Vagina (tissue), 2 donors: ENCODE measurements around the gene C4BPA. TPM values are rescaled to one million over a fixed set of nuclear protein-coding genes. Genes with fewer than 3 reads are reported as not detected.

Experiments
- DNase-seq, 2 donors: peaks; one replicate each; pipeline ENCODE4 v3.0.0-alpha.2; 2017; ENCODE audit errors: extremely low spot score in 2 of 2
- H3K27ac ChIP-seq: fragments of 200-600 bp; sonication (generic); one replicate; pipeline ENCODE4 v1.5.1; 2019
- H3K27me3 ChIP-seq: fragments of 200-600 bp; sonication (generic); one replicate; pipeline ENCODE4 v1.5.1; 2019
- H3K36me3 ChIP-seq, 2 donors: fragments of 200-600 bp; sonication (generic); one replicate each; pipeline ENCODE4 v1.5.1; 2017 to 2019
- H3K4me1 ChIP-seq: fragments of 200-600 bp; sonication (generic); one replicate; pipeline ENCODE4 v1.5.1; 2019
- H3K4me3 ChIP-seq, 2 donors: fragments of 200-600 bp; sonication (generic); 1 replicate in 1 of 2; 2 replicates in 1 of 2; pipeline ENCODE4 v1.5.1; 2016 to 2019
- H3K9me3 ChIP-seq: fragments of 200-600 bp; sonication (generic); one replicate; pipeline ENCODE4 v1.5.1; 2019
- CTCF ChIP-seq, 3 experiments: fragments of 450-650 bp in 2 of 3; fragments of 200-600 bp in 1 of 3; sonication (generic) in 1 of 3; IDR thresholded peaks; one replicate each; pipeline ENCODE4 v1.5.1; 2017 to 2019; ENCODE audit warnings: antibody characterized with exemption in 3 of 3, mild to moderate bottlenecking in 2 of 3, moderate library complexity in 2 of 3
- POLR2A ChIP-seq, 2 donors: fragments of 450-650 bp; IDR thresholded peaks; one replicate each; pipeline ENCODE4 v1.6.1; 2017; ENCODE audit warnings: antibody characterized with exemption in 2 of 2, mild to moderate bottlenecking in 2 of 2, moderate library complexity in 2 of 2
- POLR2AphosphoS5 ChIP-seq, 2 donors: sonication (generic); formaldehyde crosslinking; IDR thresholded peaks; one replicate each; pipeline ENCODE4 v1.9.0; 2017; ENCODE audit warnings: antibody characterized with exemption in 2 of 2, mild to moderate bottlenecking in 2 of 2, low read depth in 1 of 2; ENCODE audit not compliant: insufficient read depth in 1 of 2
- intact Hi-C: fragments of 100-400 bp; cut with DNase I; formaldehyde crosslinking; loops from one replicate; pipeline ENCODE4 v1.15.1; 2023
- total RNA-seq: library from RNA; depleted of rRNA; stranded (reverse); fragments of >200 nt; gene quantifications from one replicate; pipeline ENCODE4 v1.2.3, GENCODE V29; 2016

Gene C4BPA
- total RNA-seq, 1 donor from 2014 or later: not detected

GRCh38 chr1:207076181-207076955, 27.7 kb upstream of the C4BPA start:
- Histone ChIP-seq H3K27me3 (no peaks in the 10 kb centered on the region), H3K36me3 (peaks cover 0 to 8% of the 10 kb centered on the region in 2 donors), H3K27ac (no peak overlapping the region), H3K4me1 (peaks cover 9% of the 10 kb centered on the region), H3K9me3 (no peaks in the 10 kb centered on the region), H3K4me3 (no peak overlapping the region)
- no peak for DNase-seq
- TF ChIP-seq POLR2AphosphoS5 (IDR thresholded peaks at IDR 0.05; ENCODE audit: insufficient read depth in 1 of 2, low read depth in 1 of 2) (no peak), CTCF (IDR thresholded peaks at IDR 0.05) (no peak), POLR2A (IDR thresholded peaks at IDR 0.05) (no peak)
- intact Hi-C loops: no loop called here

DNA sequence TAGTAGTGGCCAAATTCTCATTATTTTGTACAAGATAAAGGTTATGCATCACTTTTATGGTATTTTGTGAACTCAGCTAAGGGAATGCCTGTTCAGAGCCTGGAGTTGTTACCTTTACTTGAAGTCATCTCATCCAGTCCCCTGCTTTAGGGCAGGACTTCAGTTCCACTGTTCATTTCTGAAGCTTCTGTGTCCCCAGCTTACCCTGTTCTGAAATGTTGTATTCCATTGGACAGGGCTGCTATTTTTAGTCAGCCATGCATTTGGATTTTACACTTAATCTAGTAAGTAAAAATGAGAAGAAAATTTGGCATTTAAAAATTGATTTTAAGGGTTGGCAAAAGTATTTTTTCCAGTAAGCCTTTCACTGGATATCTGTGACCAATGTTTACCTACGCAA, 27.0 kb upstream of the C4BPA start:
- Histone ChIP-seq H3K9me3 (no peaks in the 10 kb centered on the region), H3K4me1 (peaks cover 9% of the 10 kb centered on the region), H3K4me3 (no peak overlapping the region), H3K27me3 (no peaks in the 10 kb centered on the region), H3K36me3 (peaks cover 0 to 6% of the 10 kb centered on the region in 2 donors), H3K27ac (no peak overlapping the region)
- DNase-seq: no peak
- TF ChIP-seq POLR2AphosphoS5 (IDR thresholded peaks at IDR 0.05; ENCODE audit: insufficient read depth in 1 of 2, low read depth in 1 of 2): no peak
- no peak for TF ChIP-seq CTCF (IDR thresholded peaks at IDR 0.05)
- no peak for TF ChIP-seq POLR2A (IDR thresholded peaks at IDR 0.05)
- intact Hi-C loops: no loop called here

DNA sequence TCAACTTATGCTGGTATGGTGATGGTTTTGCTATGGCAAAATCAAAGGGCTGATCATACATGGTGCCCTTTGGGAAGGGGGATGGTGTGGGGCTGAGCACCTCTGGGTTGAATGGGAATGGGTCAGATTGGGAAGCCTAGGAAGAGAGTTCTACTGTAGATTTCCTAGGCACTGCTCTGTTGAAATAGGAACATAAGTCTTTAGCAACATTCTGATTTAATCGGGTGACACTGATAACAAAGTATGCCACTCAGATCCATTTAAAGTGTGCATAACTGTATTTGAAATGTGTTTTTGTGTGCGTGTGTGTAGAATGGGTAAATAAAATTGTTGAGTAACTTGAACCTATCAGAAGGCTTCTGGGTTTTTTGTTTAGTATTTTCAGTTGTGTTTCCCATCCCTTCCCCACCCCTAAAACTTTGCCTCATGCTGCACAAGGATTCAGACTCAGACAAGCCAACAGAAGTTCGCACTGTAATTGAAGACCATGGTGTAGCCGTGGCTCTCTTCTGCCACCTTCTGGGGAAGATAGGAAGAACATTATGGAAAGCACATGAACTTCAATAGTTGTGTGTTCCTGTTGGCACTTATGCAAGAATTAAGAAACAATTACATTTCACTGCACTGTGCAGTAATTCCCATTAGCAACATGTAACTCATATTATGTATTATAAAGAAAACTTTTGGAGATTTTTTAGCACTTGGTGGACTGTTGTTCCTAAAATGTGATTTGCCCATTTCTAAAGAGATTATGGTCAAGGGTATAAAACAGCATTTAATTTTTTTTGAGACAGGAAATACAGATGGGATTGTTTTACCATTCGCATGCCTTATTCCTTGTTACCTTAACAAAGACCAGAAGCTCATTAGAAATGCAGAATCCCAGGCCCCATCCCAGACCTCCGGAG, 26.3 kb upstream of the C4BPA start:
- intact Hi-C loops: no loop called here
- TF ChIP-seq POLR2A (IDR thresholded peaks at IDR 0.05): no peak
- peak in 1 of 2 donors; percentile 84 for TF ChIP-seq POLR2AphosphoS5 (IDR thresholded peaks at IDR 0.05; ENCODE audit: insufficient read depth in 1 of 2, low read depth in 1 of 2)
- TF ChIP-seq CTCF (IDR thresholded peaks at IDR 0.05): peak; percentile 51 to 85 (median 84)
- no peak for DNase-seq
- Histone ChIP-seq H3K36me3 (no peaks in the 10 kb centered on the region), H3K27ac (no peak overlapping the region), H3K9me3 (no peaks in the 10 kb centered on the region), H3K27me3 (no peaks in the 10 kb centered on the region), H3K4me1 (peaks cover 9% of the 10 kb centered on the region), H3K4me3 (no peak overlapping the region)

- H3K4me1 ChIP-seq: peaks cover 9% of the 10 kb centered on the region
- H3K27me3 ChIP-seq: no peaks in the 10 kb centered on the region
- no peaks in the 10 kb centered on the region for H3K9me3 ChIP-seq
- intact Hi-C loops: no loop called here
- no peaks in the 10 kb centered on the region for H3K36me3 ChIP-seq
- H3K4me3 ChIP-seq: no peak overlapping the region
- TF ChIP-seq CTCF (IDR thresholded peaks at IDR 0.05) (no peak), POLR2AphosphoS5 (IDR thresholded peaks at IDR 0.05; ENCODE audit: insufficient read depth in 1 of 2, low read depth in 1 of 2) (no peak), POLR2A (IDR thresholded peaks at IDR 0.05) (no peak)
- DNase-seq: no peak
- H3K27ac ChIP-seq: no peak overlapping the region
Observed at GRCh38 chr1:207078578-207079132, 25.4 kb upstream of the C4BPA start.
